ENCODE measurements around the gene MAP6. TPM values are rescaled to one million over a fixed set of nuclear protein-coding genes. Genes with fewer than 3 reads are reported as not detected.

Gene MAP6
- total RNA-seq, 1 donor from 2014 or later: 0.92 TPM

Other genes starting within 250 kb of the MAP6 start
- gene KLHL35, start 235.8 kb downstream of the MAP6 start, total RNA-seq: 0.38 to 0.67 TPM (median 0.59 TPM) in 3 replicates
- gene GDPD5, start 143.1 kb downstream of the MAP6 start, total RNA-seq: 8.0 to 8.2 TPM (median 8.1 TPM) in 3 replicates
- gene SERPINH1, start 106.8 kb downstream of the MAP6 start, total RNA-seq: 360 to 375 TPM (median 373 TPM) in 3 replicates
- not detected in 3 replicates for gene MOGAT2, start 48.8 kb upstream of the MAP6 start, total RNA-seq
- gene DGAT2, start 99.7 kb upstream of the MAP6 start, total RNA-seq: 1.3 TPM in 3 replicates
- gene UVRAG, start 146.2 kb upstream of the MAP6 start, total RNA-seq: 27.3 to 27.6 TPM (median 27.4 TPM) in 3 replicates